Peyer's patch (tissue), 4 donors: ENCODE measurements around the gene DCDC2. TPM values are rescaled to one million over a fixed set of nuclear protein-coding genes. Genes with fewer than 3 reads are reported as not detected.
"Not testable (repeated sequence)": the region's sequence is repeated elsewhere in the genome, so short reads cannot be mapped to it uniquely, and the experiment has no call there.

Experiments
- DNase-seq, 3 donors: peaks; one replicate each; pipeline ENCODE4 v3.0.0-alpha.2; 2017 to 2019
- H3K27ac ChIP-seq, 4 donors: fragments of 200-600 bp; sonication (generic); one replicate each; pipeline ENCODE4 v1.5.1; 2016 to 2019
- H3K27me3 ChIP-seq, 2 donors: fragments of 200-600 bp; sonication (generic); one replicate each; pipeline ENCODE4 v1.5.1; 2019
- H3K36me3 ChIP-seq, 3 donors: fragments of 200-600 bp; sonication (generic); one replicate each; pipeline ENCODE4 v1.5.1; 2016 to 2019
- H3K4me1 ChIP-seq, 4 donors: fragments of 200-600 bp; sonication (generic); one replicate each; pipeline ENCODE4 v1.5.1; 2016 to 2019
- H3K4me3 ChIP-seq, 4 donors: fragments of 200-600 bp; sonication (generic); 1 replicate in 3 of 4; 2 replicates in 1 of 4; pipeline ENCODE4 v1.5.1; 2016 to 2019; ENCODE audit warnings: mild to moderate bottlenecking in 1 of 4
- H3K9me3 ChIP-seq, 4 donors: fragments of 200-600 bp; sonication (generic); one replicate each; pipeline ENCODE4 v1.5.1; 2016 to 2019; ENCODE audit warnings: mild to moderate bottlenecking in 1 of 4
- CTCF ChIP-seq, 6 experiments: fragments of 450-650 bp in 4 of 6; fragments of 200-600 bp in 2 of 6; sonication (generic) in 1 of 6; IDR thresholded peaks; one replicate each; pipeline ENCODE4 v1.5.1; 2017 to 2019; ENCODE audit warnings: antibody characterized with exemption in 6 of 6, mild to moderate bottlenecking in 3 of 6, moderate library complexity in 1 of 6
- POLR2A ChIP-seq, 2 donors: fragments of 450-650 bp; IDR thresholded peaks; one replicate each; pipeline ENCODE4 v1.5.1; 2017; ENCODE audit warnings: antibody characterized with exemption in 2 of 2, mild to moderate bottlenecking in 2 of 2, moderate library complexity in 2 of 2
- total RNA-seq, 4 donors: library from RNA; depleted of rRNA; stranded (reverse); fragments of >200 nt; gene quantifications; one replicate each; pipeline ENCODE4 v1.1.0, GENCODE V29; 2016

DCDC2 gene
- total RNA-seq, 4 donors from 2014 or later = 0.27 to 3.3 (median 0.63) TPM

DNA sequence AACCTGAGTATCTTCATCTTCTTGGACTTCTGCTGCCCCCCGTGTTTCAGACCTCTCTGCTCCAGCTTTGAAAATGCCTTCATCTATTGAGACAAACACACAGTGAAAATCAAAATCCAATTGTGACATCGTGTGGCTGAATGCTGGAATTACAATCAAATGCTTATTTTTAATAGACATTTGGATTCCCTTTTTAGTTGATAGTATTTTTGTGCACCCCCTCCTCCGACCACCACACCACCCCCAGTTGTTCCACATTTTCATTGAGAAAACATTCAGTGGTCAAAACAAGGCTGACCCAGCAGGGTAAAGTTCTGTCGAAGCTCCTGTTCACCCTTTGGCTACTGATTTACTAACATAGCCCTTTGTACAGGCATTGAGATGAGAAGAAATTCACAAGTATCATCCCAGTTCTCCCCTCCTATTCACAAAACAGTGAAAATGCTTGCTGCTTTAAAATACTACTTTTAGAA lies 152.8 kb downstream of the DCDC2 start:
- H3K36me3 ChIP-seq = no peaks in the 10 kb centered on the region
- H3K4me1 ChIP-seq = no peaks in the 10 kb centered on the region
- TF ChIP-seq CTCF (IDR thresholded peaks at IDR 0.05) = peak; percentile 6 to 65 (median 58)
- TF ChIP-seq POLR2A (IDR thresholded peaks at IDR 0.05) = no peak
- H3K4me3 ChIP-seq = no peak overlapping the region
- H3K9me3 ChIP-seq = no peaks in the 10 kb centered on the region
- DNase-seq = no peak
- no peaks in the 10 kb centered on the region for H3K27me3 ChIP-seq
- no peak overlapping the region for H3K27ac ChIP-seq

DNA sequence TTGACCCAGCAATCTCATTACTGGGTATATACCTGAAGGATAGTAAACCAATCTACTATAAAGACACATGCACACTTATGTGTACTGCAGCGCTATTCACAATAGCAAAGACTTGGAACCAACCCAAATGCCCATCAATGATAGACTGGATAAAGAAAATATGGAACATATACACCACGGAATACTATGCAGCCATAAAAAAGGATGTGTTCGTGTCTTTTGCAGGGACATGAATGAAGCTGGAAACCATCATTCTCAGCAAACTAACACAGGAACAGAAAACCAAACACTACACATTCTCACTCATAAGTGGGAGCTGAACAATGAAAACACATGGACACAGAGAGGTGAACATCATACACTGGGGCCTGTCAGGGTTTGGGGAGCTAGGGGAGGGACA lies 153.7 kb downstream of the DCDC2 start:
- H3K4me1 ChIP-seq, H3K4me3 ChIP-seq, H3K27me3 ChIP-seq, DNase-seq, H3K9me3 ChIP-seq, H3K36me3 ChIP-seq, H3K27ac ChIP-seq: not testable (repeated sequence)

- no peaks in the 10 kb centered on the region for H3K27me3 ChIP-seq
- no peaks in the 10 kb centered on the region for H3K36me3 ChIP-seq
- no peaks in the 10 kb centered on the region for H3K4me1 ChIP-seq
- no peak overlapping the region for H3K4me3 ChIP-seq
- no peaks in the 10 kb centered on the region for H3K9me3 ChIP-seq
- TF ChIP-seq CTCF (IDR thresholded peaks at IDR 0.05) (no peak), POLR2A (IDR thresholded peaks at IDR 0.05) (no peak)
- H3K27ac ChIP-seq = no peak overlapping the region
- no peak for DNase-seq
Observed at GRCh38 chr6:24197892-24198291, 160.0 kb downstream of the DCDC2 start.

GRCh38 chr6:24195836-24196597 lies 161.8 kb downstream of the DCDC2 start:
- Histone ChIP-seq H3K9me3 (no peaks in the 10 kb centered on the region), H3K4me3 (no peak overlapping the region), H3K27ac (no peak overlapping the region), H3K27me3 (no peaks in the 10 kb centered on the region), H3K4me1 (no peaks in the 10 kb centered on the region), H3K36me3 (no peaks in the 10 kb centered on the region)
- TF ChIP-seq CTCF (IDR thresholded peaks at IDR 0.05) (no peak), POLR2A (IDR thresholded peaks at IDR 0.05) (no peak)
- no peak for DNase-seq

DNA sequence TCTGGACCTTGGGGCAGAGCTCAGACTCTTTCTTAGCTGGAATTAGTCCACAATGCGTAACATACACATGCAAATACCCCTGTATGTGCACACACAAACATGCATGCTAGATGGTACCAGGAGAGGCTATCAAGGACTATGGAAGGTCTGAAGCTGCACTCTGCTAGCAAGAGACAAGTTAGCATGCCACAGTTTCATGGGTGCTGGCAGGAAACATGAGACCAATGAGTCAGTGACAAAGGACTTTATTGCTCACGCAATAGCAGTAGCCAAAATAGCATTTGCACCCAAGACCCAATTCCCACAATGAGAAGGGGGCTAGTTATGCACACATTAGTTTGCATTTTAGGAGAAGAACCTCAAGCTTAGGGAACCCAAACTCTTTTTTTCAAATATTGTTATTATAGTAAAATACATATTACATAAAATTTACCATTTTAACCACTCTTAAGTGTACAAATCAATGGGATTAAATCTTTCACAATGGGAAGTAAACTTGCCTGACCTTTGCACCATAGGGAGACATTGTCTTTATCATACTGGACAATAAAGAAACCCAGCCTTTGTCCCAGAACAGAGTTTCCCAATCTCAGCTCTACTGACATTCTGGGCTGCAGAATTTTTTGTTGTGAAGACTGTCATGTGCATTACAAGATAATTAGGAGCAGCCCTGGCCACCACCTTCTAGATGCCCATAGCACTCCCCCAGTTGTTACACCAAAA lies 162.7 kb downstream of the DCDC2 start:
- no peak for DNase-seq
- H3K4me3 ChIP-seq = no peak overlapping the region
- no peaks in the 10 kb centered on the region for H3K27me3 ChIP-seq
- no peaks in the 10 kb centered on the region for H3K4me1 ChIP-seq
- no peak overlapping the region for H3K27ac ChIP-seq
- H3K9me3 ChIP-seq = no peaks in the 10 kb centered on the region
- H3K36me3 ChIP-seq = no peaks in the 10 kb centered on the region
- TF ChIP-seq POLR2A (IDR thresholded peaks at IDR 0.05) = no peak
- TF ChIP-seq CTCF (IDR thresholded peaks at IDR 0.05) = no peak

DNA sequence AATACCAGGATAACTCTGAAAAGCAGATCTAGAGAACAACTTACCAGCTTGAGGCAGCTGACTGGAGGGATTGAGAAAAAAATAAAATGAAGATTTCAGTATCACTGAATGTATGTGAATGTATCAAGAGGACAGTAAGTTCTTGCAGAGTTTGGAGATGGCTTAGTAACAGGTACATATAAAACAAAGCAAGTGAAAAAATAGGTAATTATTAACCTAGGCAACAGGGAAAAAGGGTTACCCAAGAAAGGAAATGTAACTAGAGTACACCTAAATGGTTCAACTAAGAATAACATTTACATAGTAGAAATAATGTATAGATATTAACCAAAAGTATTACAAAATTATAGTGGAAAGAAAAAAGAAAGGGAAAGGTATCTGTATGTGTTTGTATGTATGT lies 164.5 kb downstream of the DCDC2 start:
- Histone ChIP-seq H3K4me1 (no peaks in the 10 kb centered on the region), H3K27me3 (no peaks in the 10 kb centered on the region), H3K4me3 (no peak overlapping the region), H3K9me3 (no peaks in the 10 kb centered on the region), H3K27ac (no peak overlapping the region), H3K36me3 (no peaks in the 10 kb centered on the region)
- no peak for DNase-seq
- TF ChIP-seq POLR2A (IDR thresholded peaks at IDR 0.05) (no peak), CTCF (IDR thresholded peaks at IDR 0.05) (no peak)
